ENCODE data around the gene NR2F1-AS1. TPM values are rescaled to one million over a fixed set of nuclear protein-coding genes. Genes with fewer than 3 reads are reported as not detected.

The NR2F1-AS1 gene
- total and polyA plus RNA-seq, 4 experiments from 2014 or later, result not detected

DNA sequence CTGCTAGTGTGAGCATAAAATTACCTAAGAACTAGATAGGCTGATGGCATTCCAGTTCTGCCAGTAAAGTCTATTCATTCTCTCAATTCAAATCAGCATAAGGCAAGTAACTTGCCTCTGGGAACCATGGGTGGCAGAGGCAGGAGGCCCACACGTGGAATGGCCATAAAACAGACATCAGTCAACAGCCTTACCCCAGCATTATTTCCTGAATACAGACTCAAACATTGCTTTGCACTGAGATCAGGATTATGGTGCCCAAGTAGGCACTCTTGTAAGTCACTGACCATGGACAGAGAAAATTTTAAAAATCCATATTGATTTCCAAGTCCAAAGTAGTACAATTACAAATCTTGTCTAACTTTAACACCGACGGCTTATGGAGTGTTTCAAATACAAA is 157.7 kb downstream of the NR2F1-AS1 start:
- CTCF ChIA-PET (ENCODE audit: partially characterized antibody), result no interaction called here
- POLR2A ChIA-PET (ENCODE audit: partially characterized antibody), result no interaction called here
- no peaks in the 10 kb centered on the region for H3K4me1 ChIP-seq (ENCODE audit: insufficient read depth, low read length)

DNA sequence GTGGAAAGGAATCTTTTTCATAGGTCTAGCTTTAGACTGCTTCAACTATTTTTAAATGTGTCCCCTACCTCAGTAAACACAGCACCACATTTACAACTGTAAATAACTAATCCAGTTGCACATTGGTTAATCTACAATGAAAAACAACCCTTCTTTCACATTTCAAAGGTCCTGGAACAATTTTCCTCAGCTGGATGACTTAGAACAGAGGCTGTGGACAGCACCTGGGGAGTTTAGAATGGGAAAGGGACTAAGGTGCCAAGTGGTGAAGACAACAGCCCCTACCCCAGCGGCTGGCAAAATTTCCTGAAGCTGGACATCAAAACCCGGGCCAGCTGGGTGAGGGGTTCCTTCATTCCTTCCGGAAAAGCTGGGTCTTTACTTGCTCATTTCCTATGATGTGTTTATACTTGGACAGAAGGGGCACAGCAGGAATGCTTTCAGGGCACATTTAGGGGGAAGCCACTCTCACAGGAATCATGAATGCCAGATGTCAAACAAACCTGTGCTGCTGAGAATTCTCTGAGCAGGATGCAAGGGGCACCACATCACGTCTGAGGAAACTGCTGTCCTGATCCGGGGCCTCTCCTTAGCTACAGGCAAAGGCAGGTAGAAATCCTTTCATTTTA is 158.3 kb downstream of the NR2F1-AS1 start:
- H3K27me3 ChIP-seq (ENCODE audit: insufficient read depth, low read length), result no peaks in the 10 kb centered on the region
- no peaks in the 10 kb centered on the region for H3K9me3 ChIP-seq (ENCODE audit: control insufficient read depth in 1 of 2, low read length in 2 of 2)
- Mint-ChIP-seq H3K9me3 (no peaks in the 10 kb centered on the region), H3K4me3 (no peak overlapping the region), H3K4me1 (peaks cover 0 to 3% (median 0%) of the 10 kb centered on the region in 4 donors), H3K27ac (no peak overlapping the region), H3K27me3 (peaks cover 0 to 1% of the 10 kb centered on the region in 2 donors), H3K36me3 (no peaks in the 10 kb centered on the region)
- DNase-seq, result no peak
- intact Hi-C loops (cut with micrococcal nuclease), result no loop called here
- H3K27ac ChIP-seq (ENCODE audit: low read depth, low read length), result no peak overlapping the region
- POLR2A ChIA-PET (ENCODE audit: partially characterized antibody), result no interaction called here
- CTCF ChIA-PET (ENCODE audit: partially characterized antibody), result no interaction called here
- no peak overlapping the region for H3K4me3 ChIP-seq (ENCODE audit: low read length in 2 of 2)
- no peaks in the 10 kb centered on the region for H3K4me1 ChIP-seq (ENCODE audit: insufficient read depth, low read length)
- H3K36me3 ChIP-seq (ENCODE audit: insufficient read depth, low read length), result no peaks in the 10 kb centered on the region

More for the DNA sequence above, 157.7 kb downstream of the NR2F1-AS1 start:
- Mint-ChIP-seq H3K4me1 (peaks cover 0 to 3% (median 0%) of the 10 kb centered on the region in 4 donors), H3K27me3 (peaks cover 0 to 1% of the 10 kb centered on the region in 2 donors), H3K9me3 (no peaks in the 10 kb centered on the region), H3K27ac (no peak overlapping the region), H3K4me3 (no peak overlapping the region), H3K36me3 (no peaks in the 10 kb centered on the region)
- Histone ChIP-seq H3K4me3 (ENCODE audit: low read length in 2 of 2) (no peak overlapping the region), H3K9me3 (ENCODE audit: control insufficient read depth in 1 of 2, low read length in 2 of 2) (no peaks in the 10 kb centered on the region), H3K36me3 (ENCODE audit: insufficient read depth, low read length) (no peaks in the 10 kb centered on the region), H3K27me3 (ENCODE audit: insufficient read depth, low read length) (no peaks in the 10 kb centered on the region), H3K27ac (ENCODE audit: low read depth, low read length) (no peak overlapping the region)
- DNase-seq, result no peak
- intact Hi-C loops (cut with micrococcal nuclease), result no loop called here

DNA sequence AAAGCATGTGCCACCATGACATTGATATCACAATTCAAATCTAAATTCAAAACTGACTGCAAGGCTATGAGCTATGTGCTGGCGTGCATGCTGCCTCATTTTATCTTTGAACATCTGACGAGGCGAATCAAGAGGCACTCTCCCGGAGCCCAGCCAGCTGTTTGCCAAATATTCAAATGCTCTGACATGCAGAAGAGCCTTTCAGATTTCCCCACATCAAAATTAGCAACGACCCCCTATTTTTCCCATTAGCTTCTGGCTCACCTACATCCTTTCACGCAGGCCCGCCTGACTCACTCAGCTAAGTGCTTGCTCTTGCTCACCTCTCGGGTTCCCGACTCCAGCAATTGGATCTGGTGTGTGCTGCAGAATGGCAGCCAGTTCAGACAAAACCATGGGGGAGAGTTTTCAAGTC is 159.0 kb downstream of the NR2F1-AS1 start:
- no peak overlapping the region for H3K27ac Mint-ChIP-seq
- H3K4me1 ChIP-seq (ENCODE audit: insufficient read depth, low read length), result no peaks in the 10 kb centered on the region
- no peak overlapping the region for H3K4me3 ChIP-seq (ENCODE audit: low read length in 2 of 2)
- no peaks in the 10 kb centered on the region for H3K9me3 ChIP-seq (ENCODE audit: control insufficient read depth in 1 of 2, low read length in 2 of 2)
- H3K9me3 Mint-ChIP-seq, result no peaks in the 10 kb centered on the region
- H3K36me3 ChIP-seq (ENCODE audit: insufficient read depth, low read length), result no peaks in the 10 kb centered on the region
- ChIA-PET POLR2A (ENCODE audit: partially characterized antibody) (no interaction called here), CTCF (ENCODE audit: partially characterized antibody) (no interaction called here)
- no peak for DNase-seq
- intact Hi-C loops (cut with micrococcal nuclease), result no loop called here
- H3K27ac ChIP-seq (ENCODE audit: low read depth, low read length), result no peak overlapping the region
- no peaks in the 10 kb centered on the region for H3K36me3 Mint-ChIP-seq
- no peak overlapping the region for H3K4me3 Mint-ChIP-seq
- H3K4me1 Mint-ChIP-seq, result peaks cover 0 to 3% (median 0%) of the 10 kb centered on the region in 4 donors
- H3K27me3 ChIP-seq (ENCODE audit: insufficient read depth, low read length), result no peaks in the 10 kb centered on the region
- no peaks in the 10 kb centered on the region for H3K27me3 Mint-ChIP-seq

DNA sequence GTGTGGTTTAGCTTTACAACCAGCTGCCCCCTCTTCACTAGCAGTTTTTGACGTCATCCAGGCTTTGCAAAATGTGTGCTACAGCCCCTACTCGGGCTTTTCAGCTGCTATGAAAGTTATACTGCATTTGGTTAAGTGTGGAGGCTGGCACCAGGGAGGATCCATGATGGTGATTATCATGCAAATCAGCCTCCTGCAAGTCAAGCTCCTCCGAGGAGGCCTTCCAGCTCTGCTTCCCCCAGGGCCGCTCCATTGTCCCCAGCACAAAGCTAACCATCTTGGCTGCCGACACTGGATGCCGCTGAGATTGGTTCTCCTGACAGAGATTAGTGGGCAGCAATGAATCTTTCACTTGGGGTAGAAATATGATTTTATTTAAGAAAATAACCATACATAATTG is 159.6 kb downstream of the NR2F1-AS1 start:
- no peaks in the 10 kb centered on the region for H3K27me3 ChIP-seq (ENCODE audit: insufficient read depth, low read length)
- Mint-ChIP-seq H3K4me1 (peaks cover 0 to 3% (median 0%) of the 10 kb centered on the region in 4 donors), H3K36me3 (no peaks in the 10 kb centered on the region), H3K9me3 (no peaks in the 10 kb centered on the region), H3K27ac (no peak overlapping the region), H3K27me3 (no peaks in the 10 kb centered on the region), H3K4me3 (no peak overlapping the region)
- H3K27ac ChIP-seq (ENCODE audit: low read depth, low read length), result no peak overlapping the region
- no peaks in the 10 kb centered on the region for H3K9me3 ChIP-seq (ENCODE audit: control insufficient read depth in 1 of 2, low read length in 2 of 2)
- intact Hi-C loops (cut with micrococcal nuclease), result no loop called here
- no peak for DNase-seq
- H3K36me3 ChIP-seq (ENCODE audit: insufficient read depth, low read length), result no peaks in the 10 kb centered on the region
- ChIA-PET CTCF (ENCODE audit: partially characterized antibody) (no interaction called here), POLR2A (ENCODE audit: partially characterized antibody) (no interaction called here)
- no peaks in the 10 kb centered on the region for H3K4me1 ChIP-seq (ENCODE audit: insufficient read depth, low read length)
- no peak overlapping the region for H3K4me3 ChIP-seq (ENCODE audit: low read length in 2 of 2)

DNA sequence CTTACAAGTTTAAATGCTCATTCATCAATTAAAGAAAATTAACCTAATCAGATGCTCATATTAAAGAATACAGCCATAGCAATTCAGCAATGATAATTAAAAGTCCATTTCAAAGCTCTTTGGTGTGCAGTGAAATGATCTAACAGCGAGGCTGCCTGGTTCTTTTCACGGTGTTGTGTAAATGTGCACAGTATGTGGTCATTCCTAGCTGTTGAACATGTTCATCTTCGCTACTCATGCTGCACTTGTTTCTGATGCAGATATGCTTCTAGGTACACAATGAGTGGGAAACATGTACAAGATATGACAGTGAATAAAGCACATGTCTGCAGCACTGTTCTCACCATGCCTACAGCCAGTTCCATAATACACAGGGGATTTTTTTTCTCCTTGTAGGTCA is 163.5 kb downstream of the NR2F1-AS1 start:
- H3K9me3 Mint-ChIP-seq, result no peaks in the 10 kb centered on the region
- Histone ChIP-seq H3K4me3 (ENCODE audit: low read length in 2 of 2) (no peak overlapping the region), H3K27me3 (ENCODE audit: insufficient read depth, low read length) (no peaks in the 10 kb centered on the region), H3K4me1 (ENCODE audit: insufficient read depth, low read length) (no peaks in the 10 kb centered on the region), H3K9me3 (ENCODE audit: control insufficient read depth in 1 of 2, low read length in 2 of 2) (no peaks in the 10 kb centered on the region), H3K36me3 (ENCODE audit: insufficient read depth, low read length) (no peaks in the 10 kb centered on the region), H3K27ac (ENCODE audit: low read depth, low read length) (no peak overlapping the region)
- no peak overlapping the region for H3K4me3 Mint-ChIP-seq
- no peaks in the 10 kb centered on the region for H3K36me3 Mint-ChIP-seq
- no peak for DNase-seq
- ChIA-PET POLR2A (ENCODE audit: partially characterized antibody) (no interaction called here), CTCF (ENCODE audit: partially characterized antibody) (no interaction called here)
- peaks cover 0 to 3% (median 0%) of the 10 kb centered on the region in 4 donors for H3K4me1 Mint-ChIP-seq
- no peaks in the 10 kb centered on the region for H3K27me3 Mint-ChIP-seq
- intact Hi-C loops (cut with micrococcal nuclease), result no loop called here
- H3K27ac Mint-ChIP-seq, result no peak overlapping the region

DNA sequence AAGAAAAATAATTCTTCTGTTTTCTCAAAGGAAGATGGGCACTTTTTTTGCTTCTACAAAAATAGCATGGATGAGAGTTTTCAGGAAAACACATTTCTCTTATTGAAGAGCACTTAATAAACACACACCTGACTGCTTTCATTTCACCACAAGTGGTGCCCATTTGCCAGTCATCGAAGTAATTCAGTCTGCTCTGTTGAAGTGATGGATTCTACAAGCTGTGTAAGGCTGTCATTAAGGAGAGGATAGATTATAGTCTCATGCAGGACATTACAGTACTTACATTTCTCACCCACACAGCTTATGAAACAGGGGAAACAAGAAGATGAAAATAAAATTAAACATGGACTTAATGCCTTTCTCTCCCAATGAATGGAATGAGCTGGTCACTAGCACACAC is 165.2 kb downstream of the NR2F1-AS1 start:
- Histone ChIP-seq H3K27me3 (ENCODE audit: insufficient read depth, low read length) (no peaks in the 10 kb centered on the region), H3K27ac (ENCODE audit: low read depth, low read length) (no peak overlapping the region), H3K4me3 (ENCODE audit: low read length in 2 of 2) (no peak overlapping the region), H3K9me3 (ENCODE audit: control insufficient read depth in 1 of 2, low read length in 2 of 2) (no peaks in the 10 kb centered on the region), H3K4me1 (ENCODE audit: insufficient read depth, low read length) (no peaks in the 10 kb centered on the region), H3K36me3 (ENCODE audit: insufficient read depth, low read length) (no peaks in the 10 kb centered on the region)
- no peaks in the 10 kb centered on the region for H3K36me3 Mint-ChIP-seq
- no peak overlapping the region for H3K27ac Mint-ChIP-seq
- ChIA-PET CTCF (ENCODE audit: partially characterized antibody) (no interaction called here), POLR2A (ENCODE audit: partially characterized antibody) (no interaction called here)
- peaks cover 0 to 3% (median 0%) of the 10 kb centered on the region in 4 donors for H3K4me1 Mint-ChIP-seq
- intact Hi-C loops (cut with micrococcal nuclease), result no loop called here
- no peak overlapping the region for H3K4me3 Mint-ChIP-seq
- H3K9me3 Mint-ChIP-seq, result no peaks in the 10 kb centered on the region
- no peak for DNase-seq
- H3K27me3 Mint-ChIP-seq, result no peaks in the 10 kb centered on the region

DNA sequence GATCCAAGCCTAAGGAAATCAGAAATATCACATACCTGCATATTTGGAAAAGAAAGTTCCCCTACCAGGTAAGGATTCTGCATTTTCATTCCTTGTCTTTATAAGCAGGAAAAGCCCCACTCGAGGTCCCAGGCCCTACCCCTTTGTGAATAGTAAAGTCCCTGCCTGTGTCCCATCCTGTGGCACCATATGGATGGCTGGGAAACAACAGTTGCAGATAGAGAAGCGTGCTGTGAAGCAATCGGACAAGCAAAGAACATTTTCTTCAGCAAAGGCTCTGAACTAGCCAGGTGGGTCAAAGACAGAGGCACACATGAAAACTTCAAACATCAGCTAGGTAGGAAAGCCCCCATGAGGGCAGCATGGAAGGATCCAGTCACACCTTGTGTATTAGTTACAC is 169.3 kb downstream of the NR2F1-AS1 start:
- ChIA-PET CTCF (ENCODE audit: partially characterized antibody) (no interaction called here), POLR2A (ENCODE audit: partially characterized antibody) (no interaction called here)
- Histone ChIP-seq H3K27me3 (ENCODE audit: insufficient read depth, low read length) (no peaks in the 10 kb centered on the region), H3K36me3 (ENCODE audit: insufficient read depth, low read length) (no peaks in the 10 kb centered on the region), H3K4me1 (ENCODE audit: insufficient read depth, low read length) (no peaks in the 10 kb centered on the region), H3K9me3 (ENCODE audit: control insufficient read depth in 1 of 2, low read length in 2 of 2) (no peaks in the 10 kb centered on the region), H3K27ac (ENCODE audit: low read depth, low read length) (no peak overlapping the region), H3K4me3 (ENCODE audit: low read length in 2 of 2) (no peak overlapping the region)
- Mint-ChIP-seq H3K4me1 (no peaks in the 10 kb centered on the region), H3K36me3 (no peaks in the 10 kb centered on the region), H3K4me3 (no peak overlapping the region), H3K9me3 (no peaks in the 10 kb centered on the region), H3K27me3 (no peaks in the 10 kb centered on the region), H3K27ac (no peak overlapping the region)
- DNase-seq, result no peak
- intact Hi-C loops (cut with micrococcal nuclease), result no loop called here

DNA sequence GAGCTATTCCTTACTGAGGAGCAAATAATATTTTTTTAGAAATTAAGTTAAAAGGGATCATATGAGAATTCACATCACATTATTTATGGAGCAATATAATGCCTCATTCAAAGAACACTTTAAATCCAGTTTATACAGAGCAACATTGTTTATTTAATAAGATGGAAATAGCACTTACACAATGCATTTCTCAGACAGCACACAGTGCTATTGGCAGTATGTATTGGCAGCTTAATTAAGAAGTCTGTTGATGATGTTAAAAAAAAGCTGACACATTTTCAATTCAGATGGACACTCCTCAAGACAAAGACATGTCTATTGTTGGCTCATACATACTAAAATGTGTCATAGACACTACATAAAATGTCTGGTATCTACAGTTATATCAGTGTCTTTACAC is 171.3 kb downstream of the NR2F1-AS1 start:
- Histone ChIP-seq H3K27ac (ENCODE audit: low read depth, low read length) (no peak overlapping the region), H3K4me1 (ENCODE audit: insufficient read depth, low read length) (no peaks in the 10 kb centered on the region), H3K9me3 (ENCODE audit: control insufficient read depth in 1 of 2, low read length in 2 of 2) (no peaks in the 10 kb centered on the region), H3K36me3 (ENCODE audit: insufficient read depth, low read length) (no peaks in the 10 kb centered on the region), H3K4me3 (ENCODE audit: low read length in 2 of 2) (no peak overlapping the region), H3K27me3 (ENCODE audit: insufficient read depth, low read length) (no peaks in the 10 kb centered on the region)
- no peak for DNase-seq
- Mint-ChIP-seq H3K4me1 (no peaks in the 10 kb centered on the region), H3K36me3 (no peaks in the 10 kb centered on the region), H3K4me3 (no peak overlapping the region), H3K27me3 (no peaks in the 10 kb centered on the region), H3K27ac (no peak overlapping the region), H3K9me3 (peaks cover 0 to 2% (median 0%) of the 10 kb centered on the region in 8 donors)
- POLR2A ChIA-PET (ENCODE audit: partially characterized antibody), result no interaction called here
- CTCF ChIA-PET (ENCODE audit: partially characterized antibody), result no interaction called here
- intact Hi-C loops (cut with micrococcal nuclease), result no loop called here

Data from CD4-positive, alpha-beta memory T cell (primary cell).